Measurements from ENCODE around the gene TMCO6.

GRCh38 chr5:140594169-140594568 is 45.1 kb upstream of the TMCO6 start:
- no peak for TF ChIP-seq CTCF (IDR thresholded peaks at IDR 0.05; ENCODE audit: low read depth, low read length, missing input control)
- TF ChIP-seq RAD21 (IDR thresholded peaks at IDR 0.05): no peak

Data from liver (tissue), 3 donors.